K562 (cell line): ENCODE data around the gene TAS2R4. TPM values are rescaled to one million over a fixed set of nuclear protein-coding genes. Genes with fewer than 3 reads are reported as not detected.

Experiments used
- BCOR ChIP-seq: fragments of 450-650 bp; IDR thresholded peaks from 2 replicates; pipeline ENCODE4 v1.6.1; 2016
- DIDO1 ChIP-seq: fragments of 450-650 bp; IDR thresholded peaks from 2 replicates; pipeline ENCODE4 v1.6.1; 2016; ENCODE audit warnings: low read depth, missing biosample characterization, missing genetic modification characterization
- ETV6 ChIP-seq, 3 experiments: fragments of 150-350 bp in 1 of 3; sonication (generic) in 1 of 3; formaldehyde crosslinking in 1 of 3; IDR thresholded peaks; 2 replicates each; pipeline versions ENCODE4 v1.6.1 to v1.8.0; 2014 to 2022; ENCODE audit warnings: borderline replicate concordance in 2 of 3, low read depth in 2 of 3, antibody characterized with exemption in 1 of 3, low read length in 1 of 3, mild to moderate bottlenecking in 1 of 3, missing genetic modification reagents in 1 of 3
- ILF3 ChIP-seq: fragments of 450-650 bp; IDR thresholded peaks from 2 replicates; pipeline ENCODE4 v1.6.1; 2018; ENCODE audit warnings: antibody characterized with exemption, mild to moderate bottlenecking, moderate library complexity, borderline replicate concordance
- KLF6 ChIP-seq: fragments of 250-450 bp; sonication (Bioruptor Pico); IDR thresholded peaks from 2 replicates; pipeline ENCODE4 v1.4.0; 2020; ENCODE audit warnings: mild to moderate bottlenecking, moderate library complexity, borderline replicate concordance
- MTA3 ChIP-seq: fragments of 450-650 bp; formaldehyde crosslinking; IDR thresholded peaks from 2 replicates; pipeline ENCODE4 v1.6.1; 2017; ENCODE audit warnings: mild to moderate bottlenecking, borderline replicate concordance
- NCOA4 ChIP-seq: fragments of 450-650 bp; IDR thresholded peaks from 2 replicates; pipeline ENCODE4 v1.6.1; 2018; ENCODE audit warnings: mild to moderate bottlenecking; ENCODE audit not compliant: partially characterized antibody
- NRF1 ChIP-seq, 2 experiments: fragments of 450-650 bp; IDR thresholded peaks in 1 of 2; conservative IDR thresholded peaks in 1 of 2; 2 replicates each; pipeline ENCODE4 v1.6.1; 2014; ENCODE audit warnings: mild to moderate bottlenecking in 2 of 2
- RUNX1 ChIP-seq: sonication (generic); IDR thresholded peaks from 2 replicates; pipeline ENCODE4 v1.6.1; 2016; ENCODE audit warnings: antibody characterized with exemption, low read depth
- SUPT5H ChIP-seq: fragments of 450-650 bp; IDR thresholded peaks from 2 replicates; pipeline ENCODE4 v1.6.1; 2016
- U2AF2 ChIP-seq: fragments of 200-400 bp; formaldehyde crosslinking; optimal IDR thresholded peaks from 2 replicates; pipeline ENCODE3; 2017; ENCODE audit warnings: low read depth, mild to moderate bottlenecking, low read length
- ZBTB17 ChIP-seq: fragments of 450-650 bp; formaldehyde crosslinking; IDR thresholded peaks from 2 replicates; pipeline ENCODE4 v1.4.0; 2020; ENCODE audit warnings: mild to moderate bottlenecking
- ZNF444 ChIP-seq: fragments of 250-450 bp; sonication (Bioruptor Pico); IDR thresholded peaks from 2 replicates; pipeline ENCODE4 v1.4.0; 2020; ENCODE audit warnings: mild to moderate bottlenecking, moderate library complexity
- ZNF75A ChIP-seq: fragments of 450-650 bp; formaldehyde crosslinking; IDR thresholded peaks from 2 replicates; pipeline ENCODE4 v1.4.0; 2020; ENCODE audit warnings: mild to moderate bottlenecking
- ZNF785 ChIP-seq: fragments of 250-450 bp; sonication (Bioruptor Pico); IDR thresholded peaks from 2 replicates; pipeline ENCODE4 v1.4.0; 2020; ENCODE audit warnings: mild to moderate bottlenecking
- polyA plus RNA-seq, 8 experiments: library from polyadenylated mRNA; depleted of rRNA in 4 of 8; stranded (reverse) in 5 of 8; unstranded in 3 of 8; fragments of >200 nt; fragmentation: Nextera tagmentation in 2 of 8; fragmentation: Illumina TruSeq in 1 of 8; extraction: Ambion mirVana in 2 of 8; extraction: Trizol in 1 of 8; gene quantifications; 2 replicates each; pipeline versions ENCODE4 v1.2.1 to v1.2.3, GENCODE V29; 2011 to 2014; ENCODE audit warnings: inconsistent platforms in 1 of 8, missing spikeins in 1 of 8
- total RNA-seq, 7 experiments: library from RNA; depleted of rRNA in 6 of 7; stranded (reverse); fragments of >200 nt in 6 of 7; fragmentation: Illumina TruSeq in 2 of 7; extraction: Trizol in 2 of 7; gene quantifications; 2 replicates each; pipeline versions ENCODE4 v1.2.1 to v1.2.3, GENCODE V29; 2011 to 2021; ENCODE audit warnings: low replicate concordance in 1 of 7
- TF ChIP-seq, protein P1 (sequence below): fragments of 450-650 bp; IDR thresholded peaks from 2 replicates; pipeline ENCODE4 v1.6.1; 2016; ENCODE audit warnings: mild to moderate bottlenecking, moderate library complexity

TAS2R4 gene
- total and polyA plus RNA-seq, 9 of the 15 experiments (the other 6 are each of a cell fraction or from before 2014, with no cell fraction given): 0.04 to 2.1 (median 0.68) TPM

DNA sequence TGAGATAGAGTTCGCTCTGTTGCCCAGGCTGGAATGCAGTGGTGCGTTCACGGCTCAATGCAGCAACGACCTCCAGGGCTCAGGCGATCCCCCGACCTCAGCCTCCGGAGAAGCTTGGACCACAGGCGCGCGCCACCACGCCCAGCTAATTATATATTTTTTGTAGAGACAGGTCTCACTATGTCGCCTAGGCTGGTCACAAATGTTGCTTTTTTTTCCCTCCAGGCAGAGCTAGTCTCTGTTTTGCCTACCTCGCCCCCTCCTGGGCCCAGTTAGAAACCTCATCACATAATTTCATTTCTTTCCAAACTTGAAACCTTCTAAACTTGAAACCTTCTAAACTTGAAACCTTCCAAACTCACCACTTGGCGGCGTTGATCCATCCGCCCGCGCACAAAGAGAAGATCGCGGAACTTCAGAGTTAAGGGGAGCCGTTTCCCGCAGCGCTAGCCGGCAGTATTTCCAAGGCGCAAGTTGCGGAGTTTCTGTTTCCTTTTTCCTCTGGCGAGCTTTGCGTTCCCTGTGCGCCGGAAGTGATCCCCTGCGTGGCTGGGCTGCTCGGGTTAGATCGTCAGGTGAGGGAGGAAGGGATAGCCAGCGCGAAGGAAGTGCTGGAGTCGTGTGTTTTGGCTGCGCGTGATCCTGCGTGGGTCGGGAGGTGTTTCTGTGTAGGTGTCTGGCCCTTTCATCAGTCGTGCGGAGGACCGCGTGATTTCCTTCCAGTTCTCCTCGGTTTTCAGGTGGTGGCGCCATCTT is 38.5 kb upstream of the TAS2R4 start, which contains the start of gene SSBP1 (continued):
- peak; percentile 34 to 57; a peak in 1 of 4 replicates for TF ChIP-seq ETV6 (IDR thresholded peaks at IDR 0.05; ENCODE audit: borderline replicate concordance in 1 of 2, low read depth in 2 of 2, low read length in 1 of 2)
- peak; percentile 81; the same call in 1 of the 2 replicates for TF ChIP-seq ETV6 (CRISPR knock-in tag; IDR thresholded peaks at IDR 0.05; ENCODE audit: borderline replicate concordance)
- TF ChIP-seq ZNF785: no peak
- peak; percentile 71 for TF ChIP-seq BCOR
- TF ChIP-seq DIDO1 (tag): peak; percentile 98
- 0 out of 2 replicates have a peak, but pooled peaks have one; percentile 53 for TF ChIP-seq KLF6 (CRISPR knock-in tag)
- 0 out of 2 replicates have a peak, but pooled peaks have one; percentile 55 for TF ChIP-seq RUNX1
- TF ChIP-seq ZNF444: no peak
- peak; percentile 92 for TF ChIP-seq MTA3
- TF ChIP-seq ZNF75A (CRISPR knock-in tag): peak; percentile 69; the same call in 1 of the 2 replicates
- peak; percentile 76; the same call in 1 of the 2 replicates for TF ChIP-seq ILF3
- peak; percentile 77 to 82 for TF ChIP-seq NRF1 (conservative IDR thresholded peaks at IDR 0.05 in 1 of 2, IDR thresholded peaks at IDR 0.05 in 1 of 2)
- TF ChIP-seq U2AF2: no peak
- TF ChIP-seq ZBTB17 (CRISPR knock-in tag): peak; percentile 88
- TF ChIP-seq, protein P1, sequence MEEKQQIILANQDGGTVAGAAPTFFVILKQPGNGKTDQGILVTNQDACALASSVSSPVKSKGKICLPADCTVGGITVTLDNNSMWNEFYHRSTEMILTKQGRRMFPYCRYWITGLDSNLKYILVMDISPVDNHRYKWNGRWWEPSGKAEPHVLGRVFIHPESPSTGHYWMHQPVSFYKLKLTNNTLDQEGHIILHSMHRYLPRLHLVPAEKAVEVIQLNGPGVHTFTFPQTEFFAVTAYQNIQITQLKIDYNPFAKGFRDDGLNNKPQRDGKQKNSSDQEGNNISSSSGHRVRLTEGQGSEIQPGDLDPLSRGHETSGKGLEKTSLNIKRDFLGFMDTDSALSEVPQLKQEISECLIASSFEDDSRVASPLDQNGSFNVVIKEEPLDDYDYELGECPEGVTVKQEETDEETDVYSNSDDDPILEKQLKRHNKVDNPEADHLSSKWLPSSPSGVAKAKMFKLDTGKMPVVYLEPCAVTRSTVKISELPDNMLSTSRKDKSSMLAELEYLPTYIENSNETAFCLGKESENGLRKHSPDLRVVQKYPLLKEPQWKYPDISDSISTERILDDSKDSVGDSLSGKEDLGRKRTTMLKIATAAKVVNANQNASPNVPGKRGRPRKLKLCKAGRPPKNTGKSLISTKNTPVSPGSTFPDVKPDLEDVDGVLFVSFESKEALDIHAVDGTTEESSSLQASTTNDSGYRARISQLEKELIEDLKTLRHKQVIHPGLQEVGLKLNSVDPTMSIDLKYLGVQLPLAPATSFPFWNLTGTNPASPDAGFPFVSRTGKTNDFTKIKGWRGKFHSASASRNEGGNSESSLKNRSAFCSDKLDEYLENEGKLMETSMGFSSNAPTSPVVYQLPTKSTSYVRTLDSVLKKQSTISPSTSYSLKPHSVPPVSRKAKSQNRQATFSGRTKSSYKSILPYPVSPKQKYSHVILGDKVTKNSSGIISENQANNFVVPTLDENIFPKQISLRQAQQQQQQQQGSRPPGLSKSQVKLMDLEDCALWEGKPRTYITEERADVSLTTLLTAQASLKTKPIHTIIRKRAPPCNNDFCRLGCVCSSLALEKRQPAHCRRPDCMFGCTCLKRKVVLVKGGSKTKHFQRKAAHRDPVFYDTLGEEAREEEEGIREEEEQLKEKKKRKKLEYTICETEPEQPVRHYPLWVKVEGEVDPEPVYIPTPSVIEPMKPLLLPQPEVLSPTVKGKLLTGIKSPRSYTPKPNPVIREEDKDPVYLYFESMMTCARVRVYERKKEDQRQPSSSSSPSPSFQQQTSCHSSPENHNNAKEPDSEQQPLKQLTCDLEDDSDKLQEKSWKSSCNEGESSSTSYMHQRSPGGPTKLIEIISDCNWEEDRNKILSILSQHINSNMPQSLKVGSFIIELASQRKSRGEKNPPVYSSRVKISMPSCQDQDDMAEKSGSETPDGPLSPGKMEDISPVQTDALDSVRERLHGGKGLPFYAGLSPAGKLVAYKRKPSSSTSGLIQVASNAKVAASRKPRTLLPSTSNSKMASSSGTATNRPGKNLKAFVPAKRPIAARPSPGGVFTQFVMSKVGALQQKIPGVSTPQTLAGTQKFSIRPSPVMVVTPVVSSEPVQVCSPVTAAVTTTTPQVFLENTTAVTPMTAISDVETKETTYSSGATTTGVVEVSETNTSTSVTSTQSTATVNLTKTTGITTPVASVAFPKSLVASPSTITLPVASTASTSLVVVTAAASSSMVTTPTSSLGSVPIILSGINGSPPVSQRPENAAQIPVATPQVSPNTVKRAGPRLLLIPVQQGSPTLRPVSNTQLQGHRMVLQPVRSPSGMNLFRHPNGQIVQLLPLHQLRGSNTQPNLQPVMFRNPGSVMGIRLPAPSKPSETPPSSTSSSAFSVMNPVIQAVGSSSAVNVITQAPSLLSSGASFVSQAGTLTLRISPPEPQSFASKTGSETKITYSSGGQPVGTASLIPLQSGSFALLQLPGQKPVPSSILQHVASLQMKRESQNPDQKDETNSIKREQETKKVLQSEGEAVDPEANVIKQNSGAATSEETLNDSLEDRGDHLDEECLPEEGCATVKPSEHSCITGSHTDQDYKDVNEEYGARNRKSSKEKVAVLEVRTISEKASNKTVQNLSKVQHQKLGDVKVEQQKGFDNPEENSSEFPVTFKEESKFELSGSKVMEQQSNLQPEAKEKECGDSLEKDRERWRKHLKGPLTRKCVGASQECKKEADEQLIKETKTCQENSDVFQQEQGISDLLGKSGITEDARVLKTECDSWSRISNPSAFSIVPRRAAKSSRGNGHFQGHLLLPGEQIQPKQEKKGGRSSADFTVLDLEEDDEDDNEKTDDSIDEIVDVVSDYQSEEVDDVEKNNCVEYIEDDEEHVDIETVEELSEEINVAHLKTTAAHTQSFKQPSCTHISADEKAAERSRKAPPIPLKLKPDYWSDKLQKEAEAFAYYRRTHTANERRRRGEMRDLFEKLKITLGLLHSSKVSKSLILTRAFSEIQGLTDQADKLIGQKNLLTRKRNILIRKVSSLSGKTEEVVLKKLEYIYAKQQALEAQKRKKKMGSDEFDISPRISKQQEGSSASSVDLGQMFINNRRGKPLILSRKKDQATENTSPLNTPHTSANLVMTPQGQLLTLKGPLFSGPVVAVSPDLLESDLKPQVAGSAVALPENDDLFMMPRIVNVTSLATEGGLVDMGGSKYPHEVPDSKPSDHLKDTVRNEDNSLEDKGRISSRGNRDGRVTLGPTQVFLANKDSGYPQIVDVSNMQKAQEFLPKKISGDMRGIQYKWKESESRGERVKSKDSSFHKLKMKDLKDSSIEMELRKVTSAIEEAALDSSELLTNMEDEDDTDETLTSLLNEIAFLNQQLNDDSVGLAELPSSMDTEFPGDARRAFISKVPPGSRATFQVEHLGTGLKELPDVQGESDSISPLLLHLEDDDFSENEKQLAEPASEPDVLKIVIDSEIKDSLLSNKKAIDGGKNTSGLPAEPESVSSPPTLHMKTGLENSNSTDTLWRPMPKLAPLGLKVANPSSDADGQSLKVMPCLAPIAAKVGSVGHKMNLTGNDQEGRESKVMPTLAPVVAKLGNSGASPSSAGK: peak; percentile 39; the same call in 1 of the 2 replicates
- peak; percentile 53 for TF ChIP-seq NCOA4
- peak; percentile 99 for TF ChIP-seq SUPT5H
